ENCODE results near the gene ILF3.
A peak's percentile ranks its signal among the peaks of the same experiment; 100 is the strongest.

Gene ILF3

DNA sequence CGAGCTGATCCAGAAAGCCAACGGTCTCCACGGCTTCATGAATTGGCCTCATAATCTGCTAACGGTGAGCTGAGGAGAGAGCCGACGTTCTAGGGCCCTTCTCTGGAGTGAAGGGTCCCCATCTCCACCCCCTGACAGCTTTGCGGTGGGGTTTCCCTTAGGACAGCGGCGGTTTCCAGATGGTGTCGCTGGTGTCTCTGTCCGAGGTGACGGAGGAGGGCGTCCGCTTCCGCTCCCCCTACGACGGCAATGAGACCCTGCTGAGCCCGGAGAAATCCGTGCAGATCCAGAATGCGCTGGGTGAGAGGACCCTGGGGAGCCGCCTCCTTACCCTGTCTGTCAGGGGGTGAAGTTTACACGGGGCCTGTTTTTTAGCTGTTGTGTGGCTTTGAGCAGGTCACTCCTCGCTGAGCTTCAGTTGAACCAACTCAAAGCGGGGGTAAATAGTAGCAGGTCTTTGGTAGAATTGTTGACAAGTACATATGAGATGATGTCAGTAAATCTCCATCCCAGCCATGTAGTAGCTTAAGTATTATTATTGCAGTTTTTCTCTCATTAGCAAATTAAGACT, 47.9 kb downstream of the ILF3 start:
- no peak for DNase-seq

DNA sequence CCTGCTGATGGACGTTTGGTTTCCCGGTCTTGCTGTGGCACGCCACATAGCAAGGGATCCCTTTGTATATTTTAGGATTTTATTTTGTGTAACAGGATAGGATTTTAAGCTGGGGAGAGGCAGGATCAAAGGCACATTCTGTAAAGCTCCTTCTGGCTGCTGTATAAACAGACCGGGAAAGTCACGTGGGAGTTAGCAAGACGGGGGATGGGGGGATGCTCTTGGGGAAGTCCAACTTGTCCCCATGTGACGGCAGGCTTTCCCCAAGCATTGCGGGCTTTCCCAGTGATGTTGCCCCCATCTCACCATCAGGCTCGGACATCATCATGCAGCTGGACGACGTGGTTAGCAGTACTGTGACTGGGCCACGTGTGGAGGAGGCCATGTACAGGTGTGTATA, 52.8 kb downstream of the ILF3 start:
- DNase-seq, result no peak

DNA sequence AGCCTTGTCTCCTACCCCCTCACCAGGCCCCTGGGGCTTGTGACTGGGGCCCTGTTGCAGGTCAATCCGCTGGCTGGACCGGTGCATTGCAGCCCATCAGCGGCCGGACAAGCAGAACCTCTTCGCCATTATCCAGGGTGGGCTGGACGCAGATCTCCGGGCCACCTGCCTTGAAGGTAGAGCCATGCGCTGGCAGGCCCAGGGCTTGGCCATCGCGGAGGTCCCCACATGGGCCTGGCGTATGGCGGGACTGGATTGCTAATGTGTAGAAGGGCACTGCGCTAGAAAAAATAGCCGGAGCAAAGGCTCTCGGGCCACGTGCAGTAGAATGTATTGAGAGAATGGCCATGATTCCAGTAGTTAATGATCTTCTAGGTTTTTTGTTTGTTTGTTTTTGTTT, 53.3 kb downstream of the ILF3 start:
- DNase-seq, result no peak

DNA sequence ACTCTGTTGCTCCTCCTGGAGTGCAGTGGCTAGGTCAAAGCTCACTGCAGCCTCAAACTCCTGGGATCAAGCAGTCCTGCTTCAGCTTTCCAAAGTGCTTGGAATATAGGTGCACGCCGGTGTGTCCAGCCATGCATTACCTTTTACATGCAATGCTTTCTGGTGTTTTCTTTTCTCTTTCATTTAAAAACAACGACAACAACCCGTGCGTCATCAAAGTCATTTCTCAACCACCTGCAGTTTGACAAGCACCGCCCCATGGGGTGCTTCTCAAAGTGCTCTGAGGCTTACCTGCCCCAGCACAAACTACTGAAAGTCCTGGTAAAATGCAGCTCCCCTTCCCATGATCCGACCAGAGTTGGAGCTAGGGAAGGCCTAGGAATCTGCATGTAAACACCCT, 54.1 kb downstream of the ILF3 start:
- DNase-seq, result no peak

DNA sequence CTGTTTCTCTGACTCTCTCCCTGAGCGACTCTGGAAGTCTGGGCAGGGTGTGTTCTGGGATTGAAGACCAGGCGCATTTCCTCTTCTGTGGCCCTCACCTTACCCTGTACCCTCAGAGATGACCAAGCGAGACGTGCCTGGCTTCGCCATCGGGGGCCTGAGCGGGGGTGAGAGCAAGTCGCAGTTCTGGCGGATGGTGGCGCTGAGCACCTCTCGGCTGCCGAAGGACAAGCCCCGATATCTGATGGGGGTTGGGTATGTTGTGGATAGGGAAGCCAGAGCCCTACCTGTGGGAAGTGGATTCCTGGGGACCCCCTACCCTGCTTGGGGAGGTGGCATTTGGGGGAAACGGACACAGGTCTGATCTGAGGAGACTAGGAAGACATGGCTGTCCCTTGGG, 57.9 kb downstream of the ILF3 start:
- DNase-seq, result no peak

DNA sequence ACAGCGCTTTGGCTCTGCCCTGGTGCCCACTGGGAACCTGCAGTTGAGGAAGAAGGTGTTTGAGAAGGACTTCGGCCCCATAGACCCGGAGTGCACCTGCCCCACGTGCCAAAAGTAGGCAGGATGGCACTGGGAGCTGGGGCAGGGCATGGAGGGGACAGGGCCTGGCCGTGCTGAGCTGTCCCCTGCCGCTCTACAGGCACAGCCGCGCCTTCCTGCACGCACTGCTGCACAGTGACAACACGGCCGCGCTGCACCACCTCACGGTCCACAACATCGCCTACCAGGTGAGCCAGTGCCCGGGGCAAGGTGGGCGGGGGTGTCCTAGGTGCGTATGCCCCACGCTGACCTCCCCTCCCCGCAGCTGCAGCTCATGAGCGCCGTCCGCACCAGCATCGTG, 58.6 kb downstream of the ILF3 start:
- no peak for DNase-seq

DNA sequence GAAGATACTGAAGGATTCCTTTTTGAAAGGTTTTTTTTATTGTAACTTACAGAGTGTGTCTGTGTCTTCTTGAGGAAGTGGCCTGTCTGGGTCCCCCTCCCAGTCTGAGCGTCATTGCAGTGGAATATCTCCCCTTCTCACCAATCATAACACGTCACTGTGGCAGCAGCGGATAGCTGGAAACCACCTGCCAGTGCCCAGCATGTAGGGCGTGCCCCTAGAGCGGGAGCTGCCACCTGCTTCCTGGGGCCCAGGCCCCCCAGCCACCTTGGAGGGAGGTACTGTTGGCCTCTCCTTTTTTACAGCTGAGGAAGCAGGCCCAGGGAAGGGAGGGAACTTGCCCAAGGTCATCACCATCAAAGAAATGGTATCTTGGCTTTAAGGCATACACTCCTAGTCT, 59.2 kb downstream of the ILF3 start:
- no peak for DNase-seq

DNA sequence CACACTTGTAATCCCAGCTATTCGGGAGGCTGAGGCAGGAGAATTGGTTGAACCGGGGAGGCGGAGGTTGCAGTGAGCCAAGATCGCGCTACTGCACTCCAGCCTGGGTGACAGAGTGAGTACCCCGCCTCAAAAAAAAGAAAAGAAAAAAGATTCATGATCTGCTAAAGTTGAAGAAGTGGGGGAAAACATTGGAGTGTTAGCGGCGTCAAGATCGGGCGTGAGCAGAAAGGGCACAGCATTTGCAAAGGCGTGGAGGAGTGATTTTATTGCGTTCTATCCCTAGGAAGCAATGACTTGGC, 62.9 kb downstream of the ILF3 start:
- no peak for DNase-seq

DNA sequence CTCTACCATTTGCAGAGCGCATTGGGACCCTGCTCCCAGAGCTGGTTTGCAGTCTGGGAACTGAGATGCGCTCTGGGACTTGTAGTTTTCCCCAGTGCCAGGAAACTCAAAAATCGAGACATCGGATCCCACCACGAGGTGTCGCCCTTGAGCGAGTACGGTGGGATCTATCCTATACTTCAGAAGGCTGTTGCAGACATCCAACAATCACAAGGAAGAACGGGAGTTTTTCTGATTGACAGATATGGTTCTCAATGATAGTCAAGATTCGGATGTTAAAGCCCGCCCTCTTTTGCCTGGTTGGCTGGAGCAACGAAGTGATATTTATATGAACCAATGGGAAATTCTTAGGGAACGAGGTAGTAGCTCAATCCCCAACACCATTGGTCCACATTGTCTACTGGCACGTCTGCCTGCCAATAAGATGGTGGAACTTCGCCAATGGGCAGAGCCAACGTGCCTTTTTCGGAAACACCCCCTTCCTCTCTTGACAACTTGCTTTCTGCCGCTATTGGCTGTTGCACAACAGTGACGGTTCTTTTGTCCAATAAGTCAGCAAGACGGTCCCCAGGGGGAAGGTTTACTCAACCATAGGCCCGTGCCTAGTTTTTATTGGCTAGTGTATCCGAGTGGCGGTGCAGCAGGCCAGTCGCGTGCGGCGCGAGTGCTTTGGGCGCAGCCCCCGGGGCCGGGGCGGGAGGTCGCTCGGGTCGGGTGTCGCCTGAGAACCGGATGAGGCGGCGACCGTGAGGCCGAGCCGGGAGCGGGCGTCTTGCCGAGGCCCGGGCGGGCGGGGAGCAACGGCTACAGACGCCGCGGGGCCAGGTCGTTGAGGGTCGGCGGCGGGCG, 63.4 kb downstream of the ILF3 start, which contains the start of gene DNM2:
Gene DNM2, plus strand, starts transcription at position 724 of the 849 bp plus-strand sequence. CDS start 164 bp downstream, outside the sequence.
- peak; percentile 100 for DNase-seq

DNA sequence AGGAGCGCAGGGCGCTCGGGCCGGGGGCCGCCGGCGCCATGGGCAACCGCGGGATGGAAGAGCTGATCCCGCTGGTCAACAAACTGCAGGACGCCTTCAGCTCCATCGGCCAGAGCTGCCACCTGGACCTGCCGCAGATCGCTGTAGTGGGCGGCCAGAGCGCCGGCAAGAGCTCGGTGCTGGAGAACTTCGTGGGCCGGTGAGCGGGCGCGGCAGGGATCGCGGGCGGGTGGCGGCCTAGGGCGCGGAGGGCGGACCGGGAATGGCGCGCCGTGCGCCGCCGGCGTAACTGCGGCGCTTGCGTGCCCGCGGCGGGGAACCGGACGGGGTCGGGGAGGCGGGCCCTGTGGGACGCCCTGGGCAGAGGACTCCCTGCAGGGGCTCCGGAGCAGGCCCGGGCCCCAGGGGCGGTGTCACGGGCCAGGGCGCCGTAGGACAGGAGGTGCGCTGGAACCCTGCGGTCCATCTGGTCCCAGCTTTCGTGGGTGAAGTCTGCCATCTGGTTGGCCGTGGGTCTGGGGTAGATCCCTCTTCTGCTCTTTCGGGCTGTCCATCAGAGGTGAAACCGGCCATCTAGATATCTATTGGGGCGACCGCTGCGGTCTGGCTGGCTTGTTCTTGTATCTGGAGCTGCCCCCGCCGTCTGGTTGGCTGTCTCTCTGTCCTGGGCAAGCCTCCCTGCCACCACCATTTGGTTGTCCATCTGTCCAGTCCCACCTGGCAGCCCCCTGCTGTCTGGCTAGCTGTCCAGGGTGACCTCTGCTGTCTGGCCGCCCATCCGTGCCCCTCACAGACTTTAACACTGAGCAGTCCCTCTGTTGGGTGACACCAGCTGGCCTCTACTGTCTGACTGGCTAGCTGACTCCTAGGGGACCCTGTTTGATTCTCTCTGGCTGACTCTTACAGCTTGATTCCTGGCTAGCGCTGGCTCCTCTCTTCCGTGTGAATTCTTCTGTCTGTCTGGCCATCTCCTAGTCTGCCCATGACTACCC, 64.4 kb downstream of the ILF3 start:
- DNase-seq, result no peak

DNA sequence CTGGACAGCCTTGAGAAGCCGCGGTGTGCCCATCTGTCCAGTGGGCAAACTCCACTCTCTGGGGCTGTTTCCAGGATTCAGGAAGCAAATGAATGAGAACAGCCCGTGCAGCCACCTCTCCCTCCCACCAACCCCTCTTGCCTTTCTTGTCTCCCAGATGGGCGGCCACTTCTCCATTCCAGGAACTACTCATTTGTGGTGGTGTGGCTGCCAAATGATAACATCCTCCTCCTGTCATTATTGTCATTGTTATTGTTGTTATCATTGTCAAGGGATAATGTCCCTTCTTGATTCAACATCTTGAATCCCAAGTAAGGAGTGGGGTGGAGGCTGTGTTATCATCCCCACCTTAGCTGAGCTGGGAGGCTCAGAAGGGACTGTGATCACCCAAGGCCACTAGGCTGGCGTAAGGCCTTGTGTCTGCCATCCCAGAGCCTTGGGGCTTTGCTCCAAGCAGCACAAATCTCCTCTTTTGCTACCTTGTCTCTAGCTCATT, 65.4 kb downstream of the ILF3 start:
- no peak for DNase-seq

DNA sequence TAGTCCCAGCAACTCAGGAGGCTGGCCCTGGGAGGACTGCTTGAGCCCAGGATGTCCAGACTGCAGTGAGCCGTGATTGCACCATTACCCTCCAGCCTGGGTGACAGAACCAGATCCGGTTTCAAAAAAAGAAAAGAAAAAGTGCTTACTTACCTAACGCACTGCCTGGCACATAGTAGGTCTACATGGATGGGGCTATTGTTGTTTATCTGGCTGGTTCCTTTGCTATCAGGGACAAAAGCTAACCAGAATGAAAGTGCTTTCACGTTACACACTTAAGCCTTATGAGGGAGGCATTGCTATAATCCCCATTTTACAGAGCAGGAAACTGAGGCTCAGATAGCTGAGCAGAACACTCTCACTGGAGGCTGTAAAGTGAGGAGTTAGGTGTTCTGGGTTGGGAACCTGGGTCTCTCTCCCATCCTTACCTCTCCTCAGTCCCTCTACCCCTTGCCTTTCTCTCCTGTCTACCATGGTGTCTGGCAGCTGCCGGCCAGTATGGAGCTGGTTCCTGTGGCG, 66.5 kb downstream of the ILF3 start:
- no peak for DNase-seq

DNA sequence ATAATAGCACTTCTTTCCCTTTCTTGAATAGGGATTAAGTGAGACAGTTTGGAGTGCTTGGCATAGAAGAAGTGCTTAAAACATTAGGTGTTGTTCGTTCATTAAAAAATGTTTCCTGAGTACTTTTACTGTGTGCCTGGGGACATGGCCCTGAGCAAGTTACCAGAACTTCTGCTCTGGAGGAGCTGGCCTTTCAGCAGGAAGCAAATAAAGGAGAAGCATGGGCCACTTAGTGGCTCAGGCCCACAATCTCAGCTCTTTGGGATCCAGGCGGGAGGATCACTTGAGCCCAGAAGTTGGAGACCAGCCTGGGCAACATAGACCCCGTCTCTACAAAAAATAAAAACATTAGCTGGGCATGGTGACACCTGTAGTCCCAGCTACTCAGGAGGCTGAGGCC, 69.4 kb downstream of the ILF3 start:
- DNase-seq, result no peak

DNA sequence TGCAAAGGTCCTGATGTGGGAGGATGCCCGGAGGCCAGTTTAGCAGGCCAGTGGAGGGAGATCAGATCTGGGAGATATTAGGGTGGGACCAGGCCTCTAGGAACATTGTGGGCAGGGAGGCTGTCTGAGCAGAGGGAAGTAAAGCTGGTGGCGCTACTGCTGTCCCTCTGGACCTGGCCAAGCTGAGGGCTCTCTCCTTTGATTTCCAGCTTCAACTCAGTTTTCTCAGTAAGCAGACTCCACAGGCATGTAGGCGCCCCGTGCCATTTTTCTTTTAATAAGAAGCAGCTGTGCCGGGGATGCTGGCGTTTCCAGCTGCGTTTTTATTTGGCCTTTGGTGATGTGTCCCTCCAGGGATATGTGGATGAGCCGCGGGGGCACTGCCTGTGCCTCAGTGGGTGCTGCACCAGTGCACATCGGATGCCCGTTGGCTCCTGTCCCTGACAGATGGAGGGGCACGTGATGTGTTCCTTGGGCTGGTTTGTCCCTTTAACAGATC, 70.5 kb downstream of the ILF3 start:
- DNase-seq, result no peak

DNA sequence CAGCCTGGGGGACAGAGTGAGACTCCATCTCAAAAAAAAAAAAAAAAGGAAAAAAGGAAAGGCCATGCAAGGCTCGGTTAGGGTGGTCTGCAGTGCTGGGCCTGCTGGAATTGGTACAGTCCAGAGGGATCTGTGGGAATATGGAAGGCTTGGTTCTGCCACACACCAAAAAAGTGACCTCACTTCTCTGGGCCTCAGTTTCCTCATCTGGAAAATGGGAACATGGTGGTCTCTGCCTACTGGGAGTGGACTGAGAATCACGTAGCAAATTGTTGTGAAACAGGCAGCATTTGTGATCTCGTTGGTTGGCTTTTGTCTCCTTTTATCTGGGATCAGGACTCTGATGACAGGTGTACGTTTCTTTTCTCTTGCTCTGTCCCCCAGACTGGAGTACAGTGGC, 71.3 kb downstream of the ILF3 start:
- no peak for DNase-seq

DNA sequence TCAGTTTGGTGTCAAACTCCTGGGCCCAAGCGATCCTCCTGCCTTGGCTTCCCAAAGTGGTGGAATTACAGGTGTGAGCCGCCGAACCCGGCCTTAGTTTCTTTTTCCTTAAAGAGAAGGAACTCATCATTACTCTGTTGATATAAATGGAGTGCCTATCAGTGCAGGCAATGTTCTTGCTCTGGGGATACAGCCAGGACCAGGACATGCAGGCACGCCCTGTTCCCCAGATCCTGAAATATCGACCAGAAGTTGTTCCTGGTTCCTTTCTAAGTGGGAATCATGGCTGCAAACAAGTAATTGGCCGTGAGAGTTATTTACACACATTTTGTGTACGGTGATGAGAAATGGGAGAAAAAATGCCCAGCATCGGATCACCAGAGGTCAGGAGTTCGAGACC, 72.1 kb downstream of the ILF3 start:
- DNase-seq, result no peak

DNA sequence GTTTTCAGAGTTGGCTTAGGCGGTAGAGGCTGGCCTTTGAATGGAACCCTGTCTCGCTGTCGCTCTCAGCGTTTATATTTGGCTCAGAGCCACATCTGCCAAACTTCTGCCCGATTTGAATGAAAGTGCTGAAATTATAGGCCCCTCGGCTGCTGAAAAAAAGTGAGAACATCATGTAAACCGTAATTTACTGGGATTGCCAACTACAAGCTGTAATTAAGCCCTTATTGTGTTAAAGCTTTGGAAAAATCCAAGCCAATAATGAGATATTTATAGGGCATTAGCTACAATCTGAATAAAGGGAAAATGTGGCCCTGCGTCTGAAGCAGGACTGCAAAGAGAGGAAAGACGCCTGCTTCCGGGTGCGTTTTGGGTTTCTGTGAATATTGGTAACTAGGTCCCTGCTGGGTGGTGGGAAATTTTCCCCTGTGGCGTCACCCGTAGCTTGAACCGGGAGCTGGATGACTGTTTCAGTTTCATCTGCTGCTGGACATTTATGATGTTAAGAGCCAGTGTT, 73.6 kb downstream of the ILF3 start:
- DNase-seq, result no peak

DNA sequence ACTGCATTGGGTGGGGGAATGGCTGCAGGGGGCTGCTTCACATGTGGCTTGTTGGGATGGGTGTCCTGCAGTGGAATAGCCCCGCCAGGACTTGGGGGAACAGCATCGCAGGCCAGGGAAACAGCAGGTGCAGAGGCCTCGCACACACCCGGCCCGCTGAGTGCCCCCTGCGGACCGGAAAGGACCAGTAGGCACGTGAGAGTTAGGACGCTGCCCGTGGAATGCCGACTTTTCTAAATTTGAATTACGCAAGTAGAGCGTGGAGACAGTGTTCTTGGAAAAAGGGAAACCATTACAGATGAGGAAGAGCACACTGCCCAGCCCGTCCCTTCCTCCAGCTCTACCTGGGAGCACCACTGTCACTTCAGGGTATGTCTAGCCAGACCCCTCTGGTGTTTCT, 75.3 kb downstream of the ILF3 start:
- no peak for DNase-seq

DNA sequence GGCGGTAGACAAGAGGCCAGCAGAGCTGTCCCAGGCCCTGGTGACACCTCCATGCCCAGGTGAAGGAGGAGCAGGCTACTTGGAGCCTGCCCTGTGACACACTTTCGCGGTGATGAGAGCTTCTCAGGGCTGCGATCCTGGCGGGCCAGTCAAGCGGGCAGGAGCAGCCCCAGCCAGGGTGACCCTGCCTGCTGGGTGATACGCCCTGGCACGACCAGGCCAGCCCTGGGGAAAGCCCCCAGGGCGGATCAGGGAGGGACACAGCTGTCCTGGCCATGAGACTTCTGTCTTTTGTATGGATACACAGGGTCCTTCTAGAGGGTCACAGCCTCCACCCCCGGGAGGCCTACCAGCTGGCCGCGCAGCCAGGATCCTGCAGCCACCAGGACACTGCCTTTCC, 76.8 kb downstream of the ILF3 start:
- no peak for DNase-seq

DNA sequence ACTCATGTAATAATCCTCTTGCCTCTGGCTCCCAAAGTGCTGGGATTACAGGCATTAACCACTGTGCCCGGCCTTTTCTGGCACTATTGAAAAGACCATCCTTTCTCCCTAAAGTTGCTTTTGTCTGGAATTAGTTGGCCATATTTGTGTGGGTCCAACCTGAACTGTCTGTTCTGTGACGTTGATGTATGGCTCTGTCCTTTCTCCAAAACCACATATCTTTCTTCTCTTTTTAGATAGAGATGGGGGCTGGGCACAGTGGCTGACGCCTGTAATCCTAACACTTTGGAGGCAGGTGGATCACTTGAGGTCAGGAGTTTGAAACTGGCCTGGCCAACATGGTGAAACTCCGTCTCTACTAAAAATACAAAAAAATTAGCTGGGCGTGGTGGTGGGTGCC, 81.6 kb downstream of the ILF3 start:
- no peak for DNase-seq

DNA sequence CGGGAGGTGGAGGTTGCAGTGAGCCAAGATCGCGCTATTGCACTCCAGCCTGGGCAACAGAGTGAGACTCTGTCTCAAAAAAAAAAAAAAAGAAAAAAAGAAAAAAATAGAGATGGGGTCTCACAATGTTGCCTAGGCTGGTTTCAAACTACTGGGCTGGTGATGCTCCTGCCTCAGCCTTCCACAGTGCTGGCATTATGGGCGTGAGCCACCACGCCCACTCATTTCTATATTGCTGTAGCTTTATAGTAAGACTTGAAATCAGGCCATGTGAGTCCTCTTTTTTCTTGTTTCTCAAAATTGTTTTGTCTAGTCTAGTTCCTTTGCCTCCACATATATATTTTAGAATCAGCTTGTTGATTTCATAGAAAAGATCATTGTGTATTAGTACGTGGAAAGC, 82.0 kb downstream of the ILF3 start:
- no peak for DNase-seq

DNA sequence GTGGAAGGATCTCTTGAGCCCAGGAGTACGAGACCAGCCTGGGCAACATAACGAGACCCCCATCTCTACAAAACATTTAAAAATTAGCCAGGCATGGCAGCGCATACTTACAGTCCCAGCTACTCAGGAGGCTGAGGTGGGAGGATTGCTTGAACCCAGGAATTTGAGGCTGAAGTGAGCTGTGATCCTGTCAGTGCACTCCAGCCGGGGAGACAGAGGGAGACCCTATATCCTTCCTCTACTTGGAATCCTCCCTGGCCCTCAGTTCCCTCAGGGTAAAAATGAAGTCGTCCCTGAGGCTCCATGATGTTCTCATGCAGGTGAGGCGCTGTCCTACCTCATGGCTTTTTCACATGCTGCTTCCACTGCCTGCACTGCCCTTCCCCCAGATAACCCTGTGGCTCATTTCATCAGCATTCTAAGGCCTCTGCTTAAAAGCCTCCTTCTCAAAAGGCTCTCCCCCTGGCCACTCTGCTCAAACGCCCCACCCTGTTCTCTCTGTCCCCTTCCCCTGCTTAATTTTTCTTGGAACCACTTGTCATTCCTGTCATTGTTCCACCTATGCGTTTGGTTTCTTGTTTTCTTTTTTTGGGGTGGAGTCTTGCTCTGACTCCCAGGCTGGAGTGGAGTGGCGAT, 82.9 kb downstream of the ILF3 start:
- no peak for DNase-seq

Measured in DMS 273 treated with DMSO at 0.1 percent for 48 hours (cell line).